Measurements from ENCODE around the gene RBMS3.

DNA sequence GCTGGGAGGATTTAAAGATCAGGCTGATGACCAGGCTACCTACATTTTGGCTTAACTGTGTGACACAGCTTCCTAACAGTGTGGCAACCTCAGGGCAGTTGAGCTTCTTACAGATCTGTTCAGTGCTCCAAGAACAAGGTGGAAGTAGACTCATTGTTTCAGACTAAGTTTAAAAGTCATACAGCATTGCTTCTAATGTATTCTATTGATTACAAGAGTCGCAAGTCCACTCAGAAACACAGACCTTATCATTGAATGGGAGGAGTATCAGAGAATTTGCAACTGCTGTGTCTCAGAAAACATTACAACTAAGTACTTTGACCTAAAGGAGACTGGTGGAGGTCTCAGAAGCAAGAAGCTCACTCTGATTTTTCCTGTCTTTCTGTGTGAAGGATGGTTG is 746.0 kb downstream of the RBMS3 start:
- TF ChIP-seq, protein P1, sequence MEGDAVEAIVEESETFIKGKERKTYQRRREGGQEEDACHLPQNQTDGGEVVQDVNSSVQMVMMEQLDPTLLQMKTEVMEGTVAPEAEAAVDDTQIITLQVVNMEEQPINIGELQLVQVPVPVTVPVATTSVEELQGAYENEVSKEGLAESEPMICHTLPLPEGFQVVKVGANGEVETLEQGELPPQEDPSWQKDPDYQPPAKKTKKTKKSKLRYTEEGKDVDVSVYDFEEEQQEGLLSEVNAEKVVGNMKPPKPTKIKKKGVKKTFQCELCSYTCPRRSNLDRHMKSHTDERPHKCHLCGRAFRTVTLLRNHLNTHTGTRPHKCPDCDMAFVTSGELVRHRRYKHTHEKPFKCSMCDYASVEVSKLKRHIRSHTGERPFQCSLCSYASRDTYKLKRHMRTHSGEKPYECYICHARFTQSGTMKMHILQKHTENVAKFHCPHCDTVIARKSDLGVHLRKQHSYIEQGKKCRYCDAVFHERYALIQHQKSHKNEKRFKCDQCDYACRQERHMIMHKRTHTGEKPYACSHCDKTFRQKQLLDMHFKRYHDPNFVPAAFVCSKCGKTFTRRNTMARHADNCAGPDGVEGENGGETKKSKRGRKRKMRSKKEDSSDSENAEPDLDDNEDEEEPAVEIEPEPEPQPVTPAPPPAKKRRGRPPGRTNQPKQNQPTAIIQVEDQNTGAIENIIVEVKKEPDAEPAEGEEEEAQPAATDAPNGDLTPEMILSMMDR (IDR thresholded peaks at IDR 0.05) = no peak
- TF ChIP-seq POLR2A (IDR thresholded peaks at IDR 0.05) (no peak), POLR2AphosphoS5 (IDR thresholded peaks at IDR 0.05) (no peak), EP300 (IDR thresholded peaks at IDR 0.05) (no peak)

All from upper lobe of left lung (tissue), 4 donors.